H9 (cell line): Measurements from ENCODE around the gene VTA1. TPM values are rescaled to one million over a fixed set of nuclear protein-coding genes. Genes with fewer than 3 reads are reported as not detected.

Experiments
- DNase-seq: peaks from one replicate; pipeline ENCODE4 v3.0.0-alpha.2; 2017
- H2AFZ ChIP-seq: one replicate; pipeline ENCODE4 v1.6.1; 2013; ENCODE audit warnings: mild to moderate bottlenecking, low read length, control low read depth, moderate library complexity
- H2AK5ac ChIP-seq: 2 replicates; pipeline ENCODE4 v1.6.1; 2013; ENCODE audit warnings: low read length, control low read depth, mixed read lengths; ENCODE audit not compliant: insufficient read length
- H2BK120ac ChIP-seq: one replicate; pipeline ENCODE4 v1.6.1; 2013; ENCODE audit warnings: low read depth, mild to moderate bottlenecking, low read length, control low read depth, inconsistent platforms; ENCODE audit not compliant: poor library complexity, severe bottlenecking
- H2BK12ac ChIP-seq: 2 replicates; pipeline ENCODE4 v1.6.1; 2013; ENCODE audit warnings: low read length, control low read depth, mixed read lengths, low read depth; ENCODE audit not compliant: insufficient read length
- H2BK15ac ChIP-seq: 2 replicates; pipeline ENCODE4 v1.6.1; 2013; ENCODE audit warnings: low read depth, low read length, control low read depth
- H2BK20ac ChIP-seq: one replicate; pipeline ENCODE4 v1.6.1; 2013; ENCODE audit warnings: low read depth, mild to moderate bottlenecking, low read length, control low read depth, inconsistent platforms; ENCODE audit not compliant: poor library complexity, severe bottlenecking
- H2BK5ac ChIP-seq: 2 replicates; pipeline ENCODE4 v1.6.1; 2013; ENCODE audit warnings: low read length, control low read depth, mixed read lengths; ENCODE audit not compliant: insufficient read length
- H3K14ac ChIP-seq: 2 replicates; pipeline ENCODE4 v1.6.1; 2013; ENCODE audit warnings: low read length, control low read depth; ENCODE audit not compliant: insufficient read depth
- H3K18ac ChIP-seq: 2 replicates; pipeline ENCODE4 v1.6.1; 2013; ENCODE audit warnings: low read depth, mild to moderate bottlenecking, mixed read lengths, low read length, control low read depth; ENCODE audit not compliant: insufficient read length
- H3K23ac ChIP-seq: 2 replicates; pipeline ENCODE4 v1.6.1; 2013; ENCODE audit warnings: low read length, control low read depth, mixed read lengths, low read depth; ENCODE audit not compliant: insufficient read length
- H3K23me2 ChIP-seq: 2 replicates; pipeline ENCODE4 v1.6.1; 2013; ENCODE audit warnings: low read depth, mild to moderate bottlenecking, mixed read lengths, low read length, control low read depth; ENCODE audit not compliant: insufficient read length, poor library complexity, severe bottlenecking
- H3K27ac ChIP-seq: 2 replicates; pipeline ENCODE4 v1.5.1; 2013; ENCODE audit warnings: low read length, control low read depth, mixed read lengths, low read depth; ENCODE audit not compliant: insufficient read length
- H3K27me3 ChIP-seq: 2 replicates; pipeline ENCODE4 v1.6.1; 2013; ENCODE audit warnings: low read length, control low read depth, inconsistent platforms; ENCODE audit not compliant: insufficient read depth
- H3K4ac ChIP-seq: 2 replicates; pipeline ENCODE4 v1.6.1; 2013; ENCODE audit warnings: low read depth, mild to moderate bottlenecking, control low read depth, inconsistent platforms, low read length, moderate library complexity
- H3K4me1 ChIP-seq: 2 replicates; pipeline ENCODE4 v1.6.1; 2013; ENCODE audit warnings: low read length, control low read depth, inconsistent platforms; ENCODE audit not compliant: insufficient read depth
- H3K4me2 ChIP-seq: 2 replicates; pipeline ENCODE4 v1.6.1; 2013; ENCODE audit warnings: low read length, control low read depth, mixed read lengths; ENCODE audit not compliant: insufficient read length, insufficient read depth
- H3K56ac ChIP-seq: 2 replicates; pipeline ENCODE4 v1.6.1; 2013; ENCODE audit warnings: low read depth, mild to moderate bottlenecking, mixed read lengths, low read length, control low read depth; ENCODE audit not compliant: insufficient read length
- H3K79me1 ChIP-seq: 2 replicates; pipeline ENCODE4 v1.6.1; 2013; ENCODE audit warnings: low read depth, mild to moderate bottlenecking, moderate library complexity, low read length, control low read depth, inconsistent platforms; ENCODE audit not compliant: insufficient read depth, poor library complexity, severe bottlenecking
- H3K79me2 ChIP-seq: 2 replicates; pipeline ENCODE4 v1.6.1; 2013; ENCODE audit warnings: low read length, control low read depth, inconsistent platforms; ENCODE audit not compliant: insufficient read depth
- H3K9ac ChIP-seq: 2 replicates; pipeline ENCODE4 v1.6.1; 2013; ENCODE audit warnings: low read length, control low read depth, mixed read lengths; ENCODE audit not compliant: insufficient read length; ENCODE audit errors: extremely low read depth
- H3K9me3 ChIP-seq: one replicate; pipeline ENCODE4 v1.6.1; 2013; ENCODE audit warnings: low read depth, low read length, inconsistent platforms; ENCODE audit not compliant: control insufficient read depth
- H3T11ph ChIP-seq: one replicate; pipeline ENCODE4 v1.6.1; 2013; ENCODE audit warnings: mild to moderate bottlenecking, low read length, control low read depth, inconsistent platforms
- H4K20me1 ChIP-seq: one replicate; pipeline ENCODE4 v1.6.1; 2013; ENCODE audit not compliant: control insufficient read depth, insufficient read length, insufficient read depth
- H4K5ac ChIP-seq: 2 replicates; pipeline ENCODE4 v1.6.1; 2013; ENCODE audit warnings: low read depth, mild to moderate bottlenecking, mixed read lengths, low read length, control low read depth; ENCODE audit not compliant: insufficient read length
- H4K8ac ChIP-seq: replicated peaks from 2 replicates; pipeline ENCODE4 v1.6.1; 2013; ENCODE audit warnings: low read length, control low read depth, mixed read lengths, low read depth; ENCODE audit not compliant: insufficient read length
- H4K91ac ChIP-seq: 2 replicates; pipeline ENCODE4 v1.6.1; 2013; ENCODE audit warnings: low read depth, mild to moderate bottlenecking, moderate library complexity, mixed read lengths, low read length, control low read depth; ENCODE audit not compliant: insufficient read length
- H3K27ac Mint-ChIP-seq, 3 experiments: 2 replicates in 2 of 3; 3 replicates in 1 of 3; pipeline ENCODE4 v1.8.0; 2020 to 2021; ENCODE audit warnings: mixed read lengths in 3 of 3, mild to moderate bottlenecking in 1 of 3, moderate library complexity in 1 of 3
- H3K27me3 Mint-ChIP-seq: 2 replicates; pipeline ENCODE4 v1.8.0; 2021; ENCODE audit warnings: low read depth, mild to moderate bottlenecking, moderate library complexity, mixed read lengths
- H3K36me3 Mint-ChIP-seq, 3 experiments: 2 replicates in 2 of 3; 3 replicates in 1 of 3; pipeline ENCODE4 v1.8.0; 2020 to 2021; ENCODE audit warnings: low read depth in 3 of 3, mixed read lengths in 3 of 3; ENCODE audit not compliant: insufficient read depth in 1 of 3
- H3K4me1 Mint-ChIP-seq, 2 experiments: 2 replicates each; pipeline ENCODE4 v1.8.0; 2020; ENCODE audit warnings: mixed read lengths in 2 of 2
- H3K4me3 Mint-ChIP-seq, 2 experiments: 2 replicates in 1 of 2; 3 replicates in 1 of 2; pipeline ENCODE4 v1.8.0; 2020 to 2021; ENCODE audit warnings: mild to moderate bottlenecking in 2 of 2, mixed read lengths in 2 of 2, moderate library complexity in 1 of 2
- H3K9me3 Mint-ChIP-seq, 2 experiments: 2 replicates in 1 of 2; 3 replicates in 1 of 2; pipeline ENCODE4 v1.8.0; 2020; ENCODE audit warnings: mild to moderate bottlenecking in 2 of 2, mixed read lengths in 2 of 2, moderate library complexity in 1 of 2
- CTCF ChIP-seq: fragments of 200-600 bp; sonication (generic); conservative IDR thresholded peaks from 3 replicates; pipeline ENCODE4 v1.8.0; 2021; ENCODE audit warnings: antibody characterized with exemption, mild to moderate bottlenecking
- WGBS: extraction: QIAGEN DNeasy Blood & Tissue Kit; methylation state at CpG from one replicate; pipeline ENCODE4 v1.1.7; 2013; ENCODE audit warnings: missing lambda C conversion rate, low lambda C conversion rate, mixed read lengths; ENCODE audit not compliant: insufficient read length; ENCODE audit errors: extremely low coverage; 5-methylcytosine and 5-hydroxymethylcytosine counted together
- total RNA-seq: library from RNA; stranded (reverse); gene quantifications from 2 replicates; pipeline ENCODE4 v1.2.1, GENCODE V29; 2021

Gene VTA1
- total RNA-seq, 1 experiment from 2014 or later, result 63.1 TPM

GRCh38 chr6:142167071-142167470, 20.0 kb downstream of the VTA1 start:
- no peaks in the 10 kb centered on the region for H3K4me1 ChIP-seq
- H4K8ac ChIP-seq, result no peak overlapping the region
- no peak overlapping the region for H2BK12ac ChIP-seq
- no peak overlapping the region for H3K14ac ChIP-seq
- peaks cover 1 to 32% (median 17%) of the 10 kb centered on the region in 3 experiments; a peak in 6 of 7 replicates for H3K36me3 Mint-ChIP-seq
- H3K56ac ChIP-seq, result no peak overlapping the region
- H3K27me3 ChIP-seq, result no peaks in the 10 kb centered on the region
- no peak for TF ChIP-seq CTCF
- H3K27me3 Mint-ChIP-seq, result no peaks in the 10 kb centered on the region
- H2AFZ ChIP-seq, result no peak overlapping the region
- H3K23me2 ChIP-seq, result no peaks in the 10 kb centered on the region
- no peak overlapping the region for H2BK120ac ChIP-seq
- DNase-seq, result no peak
- H2BK15ac ChIP-seq, result no peak overlapping the region
- H2AK5ac ChIP-seq, result no peak overlapping the region
- no peaks in the 10 kb centered on the region for H4K20me1 ChIP-seq
- no peak overlapping the region for H3K27ac Mint-ChIP-seq
- no peak overlapping the region for H4K91ac ChIP-seq
- H3K79me1 ChIP-seq, result no peaks in the 10 kb centered on the region
- H3K4me3 Mint-ChIP-seq, result no peak overlapping the region
- no peak overlapping the region for H3K9ac ChIP-seq
- H3K27ac ChIP-seq, result no peak overlapping the region
- H2BK20ac ChIP-seq, result no peak overlapping the region
- no peak overlapping the region for H3K4ac ChIP-seq
- no peaks in the 10 kb centered on the region for H3K9me3 Mint-ChIP-seq
- H3K9me3 ChIP-seq, result no peaks in the 10 kb centered on the region
- H3T11ph ChIP-seq, result no peak overlapping the region
- no peak overlapping the region for H4K5ac ChIP-seq
- H3K79me2 ChIP-seq, result peaks cover 4% of the 10 kb centered on the region
- no peak overlapping the region for H3K23ac ChIP-seq
- WGBS, result no CpG with 5 or more reads among the region's 3 CpGs
- peaks cover 4 to 11% of the 10 kb centered on the region in 2 experiments for H3K4me1 Mint-ChIP-seq
- no peak overlapping the region for H3K18ac ChIP-seq
- no peak overlapping the region for H2BK5ac ChIP-seq
- no peak overlapping the region for H3K4me2 ChIP-seq
